HG03469 (cell line): ENCODE measurements around the gene NAGLU.
A peak's percentile ranks its signal among the peaks of the same experiment; 100 is the strongest.

Experiments used
- ATAC-seq: cut with Tn5 transposase; IDR thresholded peaks from one replicate; pipeline ENCODE4 v1.9.1; 2021; ENCODE audit warnings: mild to moderate bottlenecking, moderate library complexity, moderate number of reproducible peaks; ENCODE audit not compliant: unreplicated experiment

Gene NAGLU

DNA sequence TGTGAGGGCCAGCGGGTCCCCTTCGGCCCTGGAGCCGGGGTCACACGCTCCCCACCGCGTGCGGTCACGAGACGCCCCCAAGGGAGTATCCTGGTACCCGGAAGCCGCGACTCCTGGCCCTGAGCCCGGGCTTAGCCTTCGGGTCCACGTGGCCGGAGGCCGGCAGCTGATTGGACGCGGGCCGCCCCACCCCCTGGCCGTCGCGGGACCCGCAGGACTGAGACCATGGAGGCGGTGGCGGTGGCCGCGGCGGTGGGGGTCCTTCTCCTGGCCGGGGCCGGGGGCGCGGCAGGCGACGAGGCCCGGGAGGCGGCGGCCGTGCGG is at the start of gene NAGLU:
Gene NAGLU, plus strand, starts transcription at position 194 of the 324 bp plus-strand sequence. Its CDS starts 32 bp downstream, at position 226.
- ATAC-seq, result peak; percentile 61

DNA sequence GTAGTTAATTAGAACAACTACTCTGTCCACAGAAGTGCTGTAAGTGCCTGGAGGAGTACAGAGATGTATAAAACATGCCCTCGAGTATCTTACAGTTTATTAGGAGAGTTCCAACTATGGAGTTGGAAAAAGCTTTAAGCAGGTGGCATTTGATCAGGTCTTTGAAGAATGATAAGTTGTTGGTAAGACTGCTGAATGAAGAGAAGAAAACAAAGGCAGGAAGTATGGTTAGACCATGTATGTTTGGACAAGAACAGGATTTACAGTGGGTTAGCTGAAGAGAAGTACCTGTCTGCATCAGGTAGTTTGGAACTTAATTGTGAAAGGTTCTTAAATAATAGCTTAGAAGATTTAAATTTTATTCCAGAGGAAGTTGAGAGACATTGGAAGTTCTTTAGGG is 48.0 kb upstream of the NAGLU start:
- ATAC-seq, result no peak

DNA sequence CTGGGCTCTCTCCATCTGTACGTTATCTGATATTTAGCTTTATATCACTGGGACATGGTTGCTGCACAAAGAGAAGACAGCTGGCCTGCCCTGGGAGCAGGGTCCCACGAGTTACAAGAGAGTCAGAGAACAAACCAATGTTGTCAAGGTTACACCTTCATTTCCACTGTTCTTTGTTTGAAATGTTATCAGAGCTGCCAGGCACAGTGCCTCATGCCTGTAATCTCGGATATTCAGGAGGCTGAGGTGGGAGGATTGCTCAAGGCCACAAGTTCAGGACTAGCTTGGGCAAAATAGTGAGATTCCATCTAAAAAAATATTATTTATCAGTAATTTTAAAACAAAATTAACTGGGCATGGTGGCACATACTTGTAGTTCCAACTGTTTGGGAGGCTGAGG is 42.7 kb upstream of the NAGLU start:
- ATAC-seq, result no peak

DNA sequence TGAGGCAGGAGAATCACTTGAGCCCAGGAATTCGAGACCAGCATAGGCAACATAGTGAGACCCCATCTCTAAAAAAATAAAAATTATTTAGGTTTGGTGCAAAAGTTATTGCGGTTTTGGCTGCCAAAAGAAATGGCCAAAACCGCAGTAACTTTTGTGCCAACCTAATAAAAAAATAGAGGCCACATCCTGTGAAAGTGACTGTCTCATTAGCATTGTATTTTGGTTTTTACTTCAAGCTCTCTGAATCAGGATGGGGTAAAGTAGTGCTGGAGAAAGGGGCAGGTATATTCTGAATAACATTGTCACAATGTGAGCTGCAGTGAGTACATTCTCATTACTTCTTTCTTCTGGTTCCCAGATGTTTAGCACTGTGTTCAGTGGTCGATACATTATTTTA is 41.4 kb upstream of the NAGLU start:
- no peak for ATAC-seq

DNA sequence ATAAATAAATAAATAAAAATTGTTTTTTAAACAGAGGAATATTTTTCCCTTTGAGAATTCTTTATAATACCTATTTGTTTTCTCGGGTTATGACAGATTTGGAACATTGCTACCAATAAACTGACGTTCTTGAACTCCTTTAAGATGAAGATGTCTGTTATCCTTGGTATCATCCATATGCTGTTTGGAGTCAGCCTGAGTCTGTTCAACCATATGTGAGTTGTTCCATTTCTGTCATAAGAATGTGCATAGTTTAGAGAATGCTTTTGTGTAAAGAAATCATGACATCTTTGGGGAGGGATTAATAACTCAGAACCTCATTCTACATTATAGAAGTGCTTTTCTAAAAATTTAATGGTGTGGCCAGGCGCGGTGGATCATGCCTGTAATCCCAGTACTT is 37.2 kb upstream of the NAGLU start:
- ATAC-seq, result no peak

DNA sequence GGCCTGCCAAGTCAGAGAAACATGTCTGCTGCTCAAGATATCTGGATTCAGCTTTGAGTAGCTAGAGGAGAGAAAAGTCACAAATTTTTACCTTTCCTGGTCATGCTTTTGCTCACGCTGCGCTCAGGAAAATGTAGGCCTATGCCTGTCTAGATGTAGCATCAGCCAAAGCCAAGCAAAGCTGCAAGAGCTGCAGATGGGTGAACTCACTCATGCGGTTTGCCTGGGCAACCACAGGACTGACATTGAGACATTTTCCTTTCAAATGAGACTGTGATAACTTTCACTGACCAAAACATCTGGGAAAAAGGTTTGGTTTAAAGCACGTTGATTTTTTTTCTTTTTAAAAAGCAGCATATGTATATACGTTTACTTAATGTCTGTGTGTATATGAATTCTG is 34.0 kb upstream of the NAGLU start:
- ATAC-seq, result no peak

DNA sequence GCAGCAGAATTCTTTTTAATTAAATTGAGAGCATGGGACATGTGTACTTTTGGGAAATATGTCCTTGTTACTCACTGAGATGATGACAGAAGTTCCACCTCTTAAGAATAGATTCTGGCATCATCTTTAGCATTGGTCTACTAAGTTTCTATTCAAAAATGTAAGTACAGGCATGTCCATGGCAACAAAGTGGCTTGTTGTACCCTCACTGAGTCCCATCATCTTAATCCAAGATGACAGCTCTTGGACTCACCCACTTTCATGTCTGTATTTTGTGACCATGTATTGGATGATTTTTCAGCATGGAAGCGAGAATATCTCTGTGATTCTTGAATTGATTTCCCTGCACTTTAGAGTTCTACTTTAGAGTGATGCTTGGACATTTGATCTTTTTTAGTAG is 33.1 kb upstream of the NAGLU start:
- ATAC-seq, result no peak

DNA sequence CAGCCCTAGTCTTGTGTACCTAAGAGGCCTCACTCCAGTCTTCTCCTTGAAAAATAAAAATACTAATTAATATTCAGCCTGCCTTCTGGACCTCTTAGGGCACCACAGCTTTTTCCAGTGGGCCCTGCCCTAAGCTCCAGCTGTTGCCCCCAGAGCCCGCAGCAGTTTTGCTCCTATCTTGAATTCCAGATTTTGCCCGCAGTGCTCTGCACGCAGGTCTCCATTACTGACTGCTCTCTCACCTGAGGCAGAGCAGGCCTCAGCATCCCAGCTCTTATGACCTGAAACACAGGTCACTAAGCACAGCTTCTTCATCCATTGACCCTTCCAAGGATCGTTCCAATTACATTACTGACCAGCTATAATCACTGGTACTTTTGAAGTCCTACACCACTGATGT is 28.4 kb upstream of the NAGLU start:
- ATAC-seq, result no peak

DNA sequence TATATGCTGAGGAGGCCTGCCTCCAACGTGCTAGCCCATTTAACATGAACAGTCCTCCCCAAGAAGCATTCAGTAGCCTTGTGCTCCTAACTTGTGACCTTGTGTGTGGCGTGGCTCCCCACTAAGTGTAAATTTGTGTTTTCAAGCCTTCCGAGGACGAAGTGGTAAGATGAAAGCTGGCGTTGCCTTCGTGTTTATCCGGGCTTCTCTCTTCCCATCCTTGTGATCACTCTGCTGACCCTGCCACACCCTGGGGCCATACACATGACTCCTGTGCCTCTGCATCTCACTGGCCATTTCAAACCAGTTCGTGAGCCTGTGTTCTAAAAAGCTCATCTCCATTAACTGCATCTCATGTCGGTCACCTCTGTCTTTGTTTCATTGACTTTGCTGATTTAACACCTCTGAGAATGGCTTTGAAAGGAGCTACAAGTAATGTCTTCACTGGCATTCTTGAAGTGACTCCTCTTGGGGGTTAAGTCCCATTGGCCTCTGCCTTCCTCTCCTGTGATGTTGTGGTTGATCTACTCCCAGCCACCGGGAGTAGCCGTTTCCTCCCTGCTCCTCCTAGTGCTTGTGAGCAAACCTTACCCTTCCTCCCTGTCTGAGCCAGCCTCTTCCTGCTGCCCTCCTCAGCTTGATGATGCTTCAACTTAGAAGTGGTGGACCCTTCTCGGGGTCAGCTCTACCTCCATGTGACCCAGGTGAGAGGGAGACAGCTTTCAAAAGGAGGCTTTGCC is 27.4 kb upstream of the NAGLU start:
- no peak for ATAC-seq

DNA sequence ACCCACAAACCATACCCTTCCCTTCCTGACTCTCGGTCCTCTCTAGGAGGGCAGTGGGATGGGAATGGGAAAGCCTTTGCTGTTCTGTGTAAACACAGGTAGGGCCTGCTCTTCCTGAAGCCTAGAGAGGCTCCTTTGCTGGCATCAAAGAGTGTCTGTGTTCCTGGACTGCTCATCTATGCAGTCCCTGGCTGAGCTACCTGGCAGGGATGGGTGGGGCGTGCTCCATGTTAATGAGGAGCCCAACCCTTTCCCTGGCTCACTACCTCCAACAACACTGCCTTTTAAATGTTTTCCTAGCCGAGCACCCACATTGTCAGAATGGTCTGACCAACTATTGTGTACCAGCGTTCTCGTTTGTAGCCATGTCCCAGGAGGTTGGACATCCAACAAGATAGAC is 26.6 kb upstream of the NAGLU start:
- ATAC-seq, result no peak

DNA sequence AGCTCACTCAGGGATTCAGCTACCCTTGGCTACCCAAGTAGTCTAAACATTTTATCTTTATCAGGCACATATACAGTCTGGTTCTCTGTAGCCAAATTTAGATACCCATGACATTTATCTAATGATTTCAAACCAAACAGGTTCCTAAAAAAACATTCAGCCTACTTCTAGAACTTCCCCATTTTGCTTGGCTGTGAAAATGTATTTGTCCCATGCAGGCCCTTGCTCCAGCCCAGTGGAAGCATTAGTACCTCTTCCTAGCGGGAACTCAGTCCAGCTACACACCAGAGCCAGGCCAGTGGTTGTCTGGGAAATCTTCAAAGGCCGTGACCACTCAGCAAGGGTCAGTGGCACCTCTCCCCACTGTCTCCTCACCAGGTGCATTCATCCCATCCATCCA is 26.2 kb upstream of the NAGLU start:
- no peak for ATAC-seq

DNA sequence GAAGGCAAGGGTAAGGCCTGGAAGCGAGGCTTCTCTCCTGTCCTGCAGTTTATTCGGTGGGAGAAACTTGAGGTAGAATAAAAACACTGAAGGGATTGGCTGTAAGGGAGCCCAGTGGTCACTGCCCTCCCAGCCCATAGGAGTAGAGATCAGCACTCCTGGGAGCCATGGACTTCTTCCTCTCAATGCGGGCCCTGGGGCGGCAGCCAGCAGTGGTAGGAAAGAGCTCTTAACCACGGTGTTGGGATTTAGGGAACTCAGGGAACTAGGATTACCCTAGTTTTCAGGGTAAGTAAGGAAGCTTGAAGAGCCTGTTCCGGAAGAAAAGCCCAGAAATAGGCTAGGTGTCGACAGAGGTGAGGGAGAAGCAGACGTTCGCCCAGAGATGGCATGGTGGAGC is 23.8 kb upstream of the NAGLU start:
- no peak for ATAC-seq

DNA sequence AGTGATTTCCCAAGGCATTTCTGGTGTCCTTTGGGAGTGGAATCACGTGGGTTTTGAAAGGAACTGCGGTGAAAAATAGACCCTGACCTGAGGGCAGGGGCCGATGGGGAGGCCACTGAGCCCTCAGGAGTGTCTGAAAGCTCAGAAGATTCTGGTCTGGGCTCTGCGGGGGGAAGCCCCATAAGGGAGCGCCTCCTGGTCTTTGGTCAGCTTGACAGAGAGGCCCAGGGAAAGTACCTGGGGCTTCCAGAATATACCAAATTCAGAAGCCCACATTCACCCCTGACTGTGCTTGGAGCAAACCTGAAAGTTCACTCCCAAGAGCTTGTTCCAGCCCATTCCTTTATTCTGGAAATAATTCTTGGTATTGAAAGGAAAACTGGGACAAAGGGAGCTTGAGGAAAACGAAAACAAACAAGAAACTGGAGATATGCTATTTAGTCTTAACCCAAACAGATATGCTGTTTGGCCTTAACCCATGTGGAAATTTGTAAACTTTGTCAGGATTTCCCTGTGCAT is 23.2 kb upstream of the NAGLU start:
- no peak for ATAC-seq

DNA sequence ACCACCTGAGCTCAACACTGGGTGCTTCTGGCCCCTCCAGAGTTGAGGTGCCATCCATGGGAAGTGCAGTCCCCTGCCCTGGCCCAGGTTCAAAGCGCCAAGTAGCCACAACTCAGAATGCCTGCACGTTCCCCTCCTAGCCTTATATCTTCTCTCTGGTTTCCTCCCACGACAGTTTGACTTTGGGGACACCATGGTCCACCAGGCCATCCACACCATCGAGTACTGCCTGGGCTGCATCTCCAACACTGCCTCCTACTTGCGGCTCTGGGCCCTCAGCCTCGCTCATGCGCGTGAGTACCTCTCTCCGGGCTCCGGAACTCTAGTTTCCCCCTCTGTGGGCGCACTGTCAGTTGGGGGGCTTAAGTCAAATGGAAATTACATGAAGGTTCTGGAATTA is 22.4 kb upstream of the NAGLU start:
- ATAC-seq, result no peak

DNA sequence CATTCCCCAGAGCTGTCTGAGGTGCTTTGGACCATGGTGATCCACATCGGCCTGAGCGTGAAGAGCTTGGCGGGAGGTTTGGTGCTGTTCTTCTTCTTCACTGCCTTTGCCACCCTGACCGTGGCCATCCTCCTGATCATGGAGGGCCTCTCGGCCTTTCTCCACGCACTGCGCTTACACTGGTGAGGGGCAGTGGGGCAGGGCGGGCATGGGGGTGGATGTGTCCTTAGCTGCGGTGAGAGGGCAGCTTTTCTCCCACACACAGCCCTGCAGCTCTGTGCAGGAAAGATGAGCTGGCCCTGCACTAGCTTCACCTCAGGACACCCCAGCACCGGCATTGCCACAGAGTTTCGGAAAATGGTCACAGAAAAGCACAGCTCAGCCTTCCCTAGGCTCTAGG is 21.8 kb upstream of the NAGLU start:
- no peak for ATAC-seq

DNA sequence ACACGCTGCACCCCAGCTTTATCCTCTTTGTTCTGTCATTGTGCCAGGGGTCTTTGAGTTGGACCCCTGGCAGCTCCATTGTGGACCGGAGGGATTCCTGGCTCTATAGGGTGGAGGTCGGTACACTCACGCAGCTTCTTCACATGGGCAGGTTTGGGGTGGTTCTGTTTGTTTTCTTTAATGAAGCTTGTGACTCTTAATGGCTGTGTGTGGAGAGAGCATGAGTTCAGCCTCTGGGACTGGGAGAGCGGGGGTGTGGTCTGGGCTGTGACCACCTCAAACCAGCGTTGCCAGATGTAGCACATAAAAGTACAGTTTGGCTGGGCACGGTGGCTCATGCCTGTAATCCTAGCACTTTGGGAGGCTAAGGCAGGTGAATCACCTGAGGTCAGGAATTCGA is 21.2 kb upstream of the NAGLU start:
- no peak for ATAC-seq

DNA sequence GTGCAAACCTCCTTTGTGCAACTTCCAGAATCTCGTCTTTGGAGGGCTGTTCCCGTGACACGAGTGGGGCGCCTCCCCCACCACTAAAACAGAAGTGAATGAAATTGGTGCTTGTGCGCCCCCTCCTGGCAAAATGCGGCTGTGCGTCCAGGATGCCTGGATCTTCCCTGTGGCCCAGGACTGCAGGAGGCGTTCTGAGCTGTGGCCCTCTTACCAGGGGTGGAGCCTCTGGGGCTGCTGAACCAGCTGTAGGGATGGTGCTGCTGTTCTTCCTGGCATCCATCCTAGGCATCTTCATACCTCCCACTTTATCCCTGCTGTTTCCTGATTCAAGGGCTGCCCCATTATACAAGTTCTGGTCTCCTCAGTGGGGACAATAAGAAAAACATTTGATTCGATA is 18.5 kb upstream of the NAGLU start:
- no peak for ATAC-seq

DNA sequence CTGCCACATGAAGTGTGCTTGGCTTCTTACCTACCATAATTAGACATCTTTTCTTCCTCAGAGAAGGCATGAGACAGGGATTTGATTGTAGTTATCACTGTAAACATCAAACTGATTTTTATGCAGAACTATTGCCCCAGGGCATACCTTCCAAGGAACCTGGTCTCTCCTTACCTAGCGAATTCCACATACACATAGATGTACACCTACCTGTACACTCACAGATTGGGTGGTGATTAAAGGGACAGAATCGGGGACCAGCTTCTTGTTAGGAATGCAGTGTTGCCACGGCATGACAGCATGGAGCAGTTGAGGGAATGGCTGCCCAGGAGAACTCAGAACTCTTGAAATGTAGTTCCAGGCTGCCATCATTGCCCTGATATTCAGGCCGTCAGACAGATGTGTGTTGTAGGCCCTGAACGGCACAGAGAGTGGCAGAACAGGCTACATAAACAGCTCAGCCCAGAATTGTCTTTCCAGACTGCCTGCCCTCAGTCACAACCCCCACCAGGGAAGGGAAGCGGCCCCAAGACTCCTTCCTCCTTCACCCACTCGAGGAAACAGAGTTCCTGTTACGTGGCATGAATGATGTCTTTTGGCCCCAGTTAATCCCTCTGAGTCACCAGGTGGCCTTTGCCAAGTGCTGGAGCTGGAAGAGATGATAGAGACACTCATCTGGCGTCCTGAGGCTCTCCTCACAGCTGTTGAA is 17.8 kb upstream of the NAGLU start:
- no peak for ATAC-seq

DNA sequence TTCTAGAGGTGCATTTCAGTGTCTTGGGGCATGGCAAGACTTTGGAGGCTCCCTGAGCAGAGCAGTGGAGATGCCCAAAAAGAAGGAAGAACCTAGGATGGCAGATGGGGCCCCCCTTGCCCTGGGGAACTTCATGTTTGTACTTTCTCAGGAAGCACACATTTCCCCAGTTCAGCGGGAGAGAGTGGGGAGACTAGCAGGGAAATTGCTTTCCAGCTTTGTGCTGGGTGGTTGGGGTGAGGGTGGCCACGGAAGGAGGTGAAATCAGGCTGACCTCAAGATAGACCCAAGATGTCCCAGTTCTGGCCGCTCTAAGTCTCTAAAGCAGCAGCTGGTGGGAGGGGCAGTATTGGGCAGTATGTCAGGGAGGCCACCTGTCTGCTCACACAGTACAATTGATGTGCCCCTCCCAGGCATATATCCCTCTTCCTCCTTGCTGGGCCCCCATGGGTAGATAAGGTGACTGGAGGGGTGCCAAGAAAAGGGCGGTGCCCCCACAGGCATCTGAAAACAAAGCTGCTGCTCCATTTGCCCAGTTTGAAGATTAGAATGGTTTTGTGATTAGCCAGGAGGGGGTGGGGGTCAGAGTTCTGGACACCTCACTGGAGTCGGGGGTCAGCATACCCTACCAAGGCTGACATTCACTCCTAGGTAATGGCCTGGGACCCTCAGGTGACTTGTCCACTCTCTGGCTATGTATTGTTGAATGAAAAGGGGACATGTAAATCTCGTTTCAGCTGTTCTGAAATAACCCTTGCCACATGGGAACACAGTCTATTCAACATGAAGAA is 17.1 kb upstream of the NAGLU start:
- no peak for ATAC-seq

DNA sequence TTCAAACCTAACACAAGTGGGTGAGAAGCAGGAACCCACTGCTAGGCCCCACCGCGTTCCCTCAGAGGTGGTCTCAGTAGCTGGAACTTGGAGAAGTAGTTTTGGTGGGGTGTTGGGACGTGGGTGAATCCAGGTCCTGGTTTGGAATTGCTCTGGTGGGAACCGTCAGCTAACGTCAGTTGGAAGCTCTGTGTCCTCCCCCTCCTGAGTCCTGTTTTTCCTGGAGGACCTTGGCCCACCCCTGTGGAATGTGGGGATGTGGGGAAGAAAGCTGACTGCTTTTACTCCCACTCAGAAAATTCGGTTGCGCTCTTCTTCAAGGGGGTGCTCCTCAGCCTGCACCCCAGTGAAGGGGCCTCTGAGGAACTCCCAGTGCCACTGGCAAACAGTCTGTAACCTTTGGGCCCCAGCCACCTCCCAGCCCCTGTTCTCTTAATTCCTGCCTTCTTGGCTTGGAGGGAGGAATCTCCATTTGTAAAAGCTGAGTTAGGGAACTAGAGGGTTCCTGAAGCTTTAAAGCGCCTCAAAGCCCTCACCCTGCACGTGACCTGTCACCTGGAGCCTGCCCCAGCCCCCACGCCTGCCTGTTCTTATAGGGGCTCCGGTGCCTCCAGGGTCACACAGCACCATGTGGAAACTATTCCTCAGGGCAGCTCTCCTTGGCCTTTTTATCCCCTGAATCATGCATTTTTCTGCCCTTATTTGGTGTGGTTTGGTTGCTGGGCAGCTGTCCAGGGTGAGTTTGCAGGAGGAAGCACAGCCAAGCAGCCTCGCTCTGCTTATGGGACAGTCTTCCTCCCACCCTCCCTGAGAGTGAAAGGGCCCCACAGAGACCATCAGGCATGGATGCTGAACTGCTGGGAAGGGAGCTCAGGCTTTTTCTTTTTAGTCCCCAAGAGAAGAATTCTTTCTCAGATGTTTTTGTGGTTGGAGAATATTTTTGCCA is 16.2 kb upstream of the NAGLU start:
- ATAC-seq, result no peak

DNA sequence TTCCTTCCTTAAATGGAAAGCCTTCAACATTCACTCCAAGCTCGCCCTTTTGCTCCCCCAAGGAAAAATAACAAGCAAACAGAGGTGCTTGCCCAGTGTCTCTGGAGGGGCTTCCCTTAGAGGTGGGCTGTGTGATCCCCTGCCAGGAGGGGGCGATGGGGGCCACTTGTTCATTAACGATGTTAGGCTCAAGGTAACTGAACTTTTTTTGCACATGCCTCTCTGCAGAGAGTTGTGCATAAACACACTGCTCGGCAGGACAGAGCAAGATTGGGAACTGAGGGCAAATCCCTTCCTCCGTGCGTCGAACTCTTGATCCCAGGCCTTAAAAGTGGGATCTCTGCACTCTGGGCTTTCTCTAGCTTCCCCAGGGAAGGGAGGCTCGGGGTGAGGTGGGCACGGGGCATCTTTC is 15.5 kb upstream of the NAGLU start:
- no peak for ATAC-seq
